GM21526 (cell line): ENCODE results near the gene RBFOX1.

Experiments used
- ATAC-seq: cut with Tn5 transposase; IDR thresholded peaks from one replicate; pipeline ENCODE4 v1.9.1; 2021; ENCODE audit warnings: moderate library complexity; ENCODE audit not compliant: unreplicated experiment, low FRiP score

RBFOX1 gene

DNA sequence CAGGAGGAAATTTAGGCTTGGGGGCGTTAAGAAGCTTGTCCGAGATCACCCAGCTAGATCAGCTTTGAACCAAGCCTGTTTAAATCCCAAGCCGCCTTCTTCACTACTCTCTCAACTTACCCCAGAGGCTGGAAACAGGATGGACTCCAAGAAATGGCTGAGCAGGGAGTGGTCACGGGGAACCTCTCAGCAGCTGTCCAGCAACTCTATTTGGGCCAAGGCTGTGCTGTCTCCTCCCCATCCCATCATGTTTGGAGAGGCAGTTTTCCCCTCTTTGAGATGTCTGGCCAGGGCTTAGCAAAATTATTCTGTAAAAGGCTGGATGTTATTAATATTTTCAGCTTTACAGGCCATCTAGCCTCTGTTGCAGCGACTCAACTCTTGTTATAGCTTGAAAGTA lies 305.7 kb downstream of the RBFOX1 start:
- no peak for ATAC-seq

DNA sequence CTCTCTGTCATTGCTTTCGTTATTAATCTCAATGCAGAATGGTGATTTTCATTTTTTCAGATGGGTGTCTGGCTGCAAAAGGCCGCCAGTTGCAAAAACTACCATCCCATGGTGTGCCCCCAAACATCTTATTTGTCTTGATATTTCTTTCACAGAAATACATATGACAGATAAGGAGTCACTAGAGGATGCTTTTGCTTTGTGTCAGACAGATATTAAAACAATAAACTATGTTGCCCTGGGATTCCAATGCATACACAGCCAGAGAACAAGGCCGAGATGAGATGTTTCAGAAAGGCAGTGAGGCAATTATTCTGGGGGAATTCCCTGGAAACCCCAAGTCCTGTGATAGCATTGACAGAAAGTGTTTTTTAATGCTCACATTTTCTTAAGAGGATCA lies 307.7 kb downstream of the RBFOX1 start:
- no peak for ATAC-seq

DNA sequence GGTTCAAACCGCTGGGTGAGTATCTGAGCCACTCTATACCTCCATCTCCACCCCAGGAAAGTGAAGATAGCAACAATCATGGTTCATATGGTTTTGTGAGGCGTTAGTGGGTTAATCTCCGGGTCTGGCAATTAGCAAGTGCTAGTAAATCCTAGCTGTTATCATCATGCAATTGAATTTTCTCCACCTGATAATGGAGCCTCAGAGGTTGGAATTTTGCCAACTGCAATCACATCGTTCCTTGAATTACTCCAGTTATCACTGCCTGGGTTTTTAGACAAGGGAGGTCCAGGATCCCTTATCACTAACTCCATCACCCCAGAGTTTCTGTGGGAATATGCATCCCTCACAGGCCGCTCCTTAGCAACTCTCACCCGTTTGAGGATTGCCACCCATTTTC lies 311.5 kb downstream of the RBFOX1 start:
- ATAC-seq: no peak

DNA sequence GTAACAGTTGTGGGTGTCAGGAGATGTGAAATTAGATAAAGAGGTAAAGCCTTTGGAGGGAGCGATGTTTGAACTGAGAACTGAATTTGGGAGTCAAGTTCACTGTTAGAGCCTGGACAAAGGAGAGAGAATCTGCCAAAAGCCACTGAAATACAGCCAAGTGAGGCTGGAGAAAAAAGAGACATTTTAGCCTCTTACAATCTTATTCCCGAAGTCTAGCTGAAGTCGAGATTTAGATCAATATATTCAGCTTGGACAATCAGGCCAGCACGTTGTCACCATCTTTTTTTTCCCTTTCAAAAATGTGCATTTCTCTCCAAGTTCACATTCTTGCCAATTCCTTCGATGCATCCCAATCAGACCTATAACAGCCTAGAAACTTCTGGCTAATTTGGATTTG lies 312.2 kb downstream of the RBFOX1 start:
- no peak for ATAC-seq

GRCh38 chr16:7646821-7647500 lies 314.3 kb downstream of the RBFOX1 start:
- no peak for ATAC-seq

DNA sequence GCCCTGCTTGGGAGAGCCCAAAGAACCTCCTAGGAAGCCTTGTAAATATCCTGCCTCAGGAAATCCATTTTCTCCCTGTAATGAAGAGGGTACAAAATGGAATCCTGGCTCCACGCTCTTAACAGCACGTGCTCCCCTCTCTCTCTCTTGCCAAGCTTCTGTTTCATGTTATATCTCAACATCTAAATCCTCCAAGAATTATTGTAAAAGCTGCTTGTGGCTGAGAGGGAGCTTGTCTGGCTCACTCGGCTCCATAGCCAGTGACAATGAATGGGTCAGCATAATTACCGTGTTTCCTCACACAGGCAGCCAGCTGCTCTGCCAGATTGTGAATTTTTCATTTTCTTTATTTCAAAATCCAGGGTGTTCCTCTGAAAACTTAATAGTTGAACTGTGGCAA lies 317.8 kb downstream of the RBFOX1 start:
- ATAC-seq: no peak

DNA sequence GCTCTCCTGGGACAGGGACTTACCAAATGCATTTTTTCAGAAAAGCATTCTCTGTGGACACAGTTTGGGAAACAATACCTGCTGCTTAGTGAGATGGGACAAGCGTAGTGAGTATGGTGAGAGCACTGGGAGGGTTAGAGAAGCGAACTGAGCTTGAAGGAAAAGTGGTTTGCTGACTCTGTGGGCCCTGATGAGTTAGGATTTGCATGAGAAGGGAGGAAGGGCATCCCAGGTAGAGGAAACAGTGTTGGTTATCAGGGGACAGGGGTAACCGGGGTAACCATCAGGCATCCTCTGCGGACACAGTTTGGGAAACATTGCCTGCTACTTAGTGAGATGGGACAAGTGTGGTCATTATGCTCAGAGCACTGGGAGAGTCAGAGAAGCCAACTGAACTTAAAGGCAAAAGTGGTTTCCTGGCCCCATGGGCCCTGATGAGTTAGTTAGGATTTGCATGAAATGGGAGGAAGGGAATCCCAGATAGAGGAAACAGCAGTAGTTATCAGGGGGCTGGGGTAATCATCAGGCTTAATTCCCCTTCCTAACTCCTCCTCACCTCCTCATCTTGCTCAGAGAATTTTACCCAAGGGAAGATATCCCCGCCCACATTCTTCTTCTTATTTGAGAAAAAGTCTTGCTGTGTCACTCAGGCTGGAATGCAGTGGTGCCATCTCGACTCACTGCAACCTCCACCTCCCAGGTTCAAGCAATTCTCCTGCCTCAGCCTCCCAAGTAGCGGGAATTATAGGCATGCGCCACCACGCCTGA lies 319.3 kb downstream of the RBFOX1 start:
- ATAC-seq: no peak

DNA sequence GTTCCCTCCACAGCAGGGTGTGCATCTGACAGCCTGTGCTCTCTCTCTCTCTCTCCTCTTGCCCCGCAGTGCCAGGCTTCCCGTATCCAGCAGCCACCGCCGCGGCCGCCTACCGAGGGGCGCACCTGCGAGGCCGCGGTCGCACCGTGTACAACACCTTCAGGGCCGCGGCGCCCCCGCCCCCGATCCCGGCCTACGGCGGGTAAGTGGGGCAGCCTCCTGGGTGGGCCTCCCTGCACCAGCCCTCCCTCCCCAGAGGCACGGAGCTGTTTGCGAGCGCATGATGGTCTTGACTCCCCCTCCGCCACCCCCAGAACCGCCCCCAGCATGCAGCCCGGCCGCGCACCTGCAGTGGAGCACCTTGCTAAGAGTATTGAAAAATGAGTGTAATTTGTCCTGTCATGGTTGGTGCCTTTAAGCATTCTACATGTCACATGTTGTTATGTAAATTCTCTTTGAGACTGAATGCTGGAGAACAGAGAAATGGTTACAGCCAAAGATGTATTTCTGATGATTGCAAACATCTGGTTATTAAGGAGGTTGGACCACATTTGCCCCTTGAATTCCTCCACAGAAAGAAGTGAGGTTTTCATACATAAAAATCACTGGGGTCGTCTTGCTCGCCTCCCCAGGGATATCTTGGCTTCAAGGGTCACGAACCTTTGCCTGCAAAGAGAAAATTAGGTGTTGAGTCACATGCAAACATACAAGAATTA lies 321.3 kb downstream of the RBFOX1 start:
- ATAC-seq: no peak

DNA sequence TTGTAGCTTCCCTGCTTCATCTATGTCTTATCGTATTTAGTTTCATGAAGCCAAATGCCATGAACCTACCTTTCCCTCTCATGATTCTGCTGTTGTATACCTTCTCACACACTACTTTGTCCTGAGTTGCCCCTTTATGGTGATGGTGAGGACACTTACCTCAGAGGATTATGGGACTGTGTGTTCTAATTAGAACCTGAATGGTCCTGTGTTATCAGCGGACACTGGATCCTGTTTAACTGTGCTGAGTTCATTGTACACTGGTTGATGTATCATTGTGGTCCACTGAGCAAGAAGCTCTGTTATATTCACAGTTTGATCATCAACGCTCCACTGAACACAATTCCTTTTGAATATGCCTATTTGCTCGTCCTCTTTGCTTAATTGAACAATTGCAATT lies 343.0 kb downstream of the RBFOX1 start:
- ATAC-seq: no peak

DNA sequence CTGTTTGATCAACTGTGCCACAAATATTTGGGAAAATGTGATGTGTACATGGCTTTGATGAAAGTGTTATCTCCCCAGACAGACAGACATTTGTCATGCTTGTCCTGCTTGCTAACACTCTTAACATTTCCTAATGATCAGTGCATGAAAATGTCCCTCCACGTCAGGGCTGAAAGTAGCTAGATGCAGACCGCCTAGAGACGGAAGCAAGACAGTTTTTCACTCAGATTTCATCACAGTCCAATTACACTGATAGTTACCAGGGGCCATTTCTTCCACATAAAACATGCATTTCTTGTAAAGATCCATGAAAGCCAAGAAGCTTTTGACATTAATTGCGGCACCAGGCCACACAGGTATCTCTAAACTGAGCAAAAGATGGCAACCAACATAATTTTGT lies 347.7 kb downstream of the RBFOX1 start:
- no peak for ATAC-seq

- no peak for ATAC-seq
Measured at GRCh38 chr16:7688811-7689210, 356.2 kb downstream of the RBFOX1 start.

GRCh38 chr16:7689234-7689633 lies 356.6 kb downstream of the RBFOX1 start:
- ATAC-seq: no peak

- no peak for ATAC-seq
Measured at GRCh38 chr16:7691533-7691932, 358.9 kb downstream of the RBFOX1 start.

- ATAC-seq: no peak
Measured at GRCh38 chr16:7703672-7704071, 371.0 kb downstream of the RBFOX1 start.

DNA sequence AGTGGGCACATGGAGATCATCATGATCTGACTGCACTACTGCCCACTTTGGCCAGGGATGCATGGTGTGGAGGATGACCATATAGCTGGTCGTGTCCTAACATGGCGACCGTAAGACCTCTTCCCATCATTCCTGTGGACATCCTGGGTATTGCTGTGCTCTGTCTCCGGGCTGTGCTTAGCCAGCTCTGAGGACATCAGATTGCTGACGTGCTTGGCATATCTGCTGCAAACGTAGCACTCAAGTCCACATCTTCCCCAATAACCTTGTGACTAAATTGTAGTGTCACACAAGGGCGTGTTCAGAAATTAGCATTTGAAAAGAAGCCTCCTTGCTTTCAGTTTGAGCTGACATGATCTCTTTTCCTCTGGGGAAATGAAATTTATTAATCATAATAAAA lies 373.2 kb downstream of the RBFOX1 start:
- ATAC-seq: no peak

DNA sequence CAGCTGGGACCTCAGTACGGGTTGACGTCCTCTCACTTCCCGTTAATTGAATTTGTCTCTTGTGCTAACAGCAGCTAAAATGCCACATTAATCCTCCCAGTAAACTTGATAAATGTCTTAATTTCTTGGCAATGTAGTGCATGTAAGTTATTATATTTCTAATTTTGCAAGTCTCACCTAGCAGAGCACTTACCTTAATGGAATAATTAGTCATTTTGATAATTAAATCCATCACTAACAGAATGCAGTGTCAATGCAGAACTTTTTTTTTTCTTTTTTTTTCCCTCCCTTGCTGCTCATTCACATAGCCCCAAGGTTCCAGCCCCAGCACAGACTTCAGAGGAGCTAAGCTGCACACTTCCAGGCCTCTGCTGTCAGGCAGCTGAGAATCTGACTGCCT lies 376.5 kb downstream of the RBFOX1 start:
- ATAC-seq: no peak

DNA sequence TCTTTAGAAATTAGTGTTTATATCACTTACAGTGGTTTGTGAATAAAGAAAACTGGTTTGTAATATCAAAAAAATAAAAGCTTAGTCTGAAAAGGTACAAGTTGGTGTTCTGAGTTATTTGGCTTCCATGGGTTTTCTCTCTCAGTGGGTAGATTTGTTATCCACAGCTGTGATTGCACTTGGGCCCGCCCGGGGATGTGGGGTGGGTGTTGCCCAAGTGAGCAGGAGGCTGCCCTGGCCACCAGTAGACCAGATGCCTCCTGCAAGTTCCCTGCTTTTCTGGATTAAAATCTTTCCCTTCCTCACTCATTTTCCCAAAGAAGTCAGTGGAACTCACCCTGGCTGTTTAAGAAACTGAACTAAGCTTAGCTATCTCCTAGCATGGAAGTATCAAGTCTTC lies 380.6 kb downstream of the RBFOX1 start:
- ATAC-seq: no peak

GRCh38 chr16:7714775-7715174 lies 382.1 kb downstream of the RBFOX1 start:
- ATAC-seq: no peak

DNA sequence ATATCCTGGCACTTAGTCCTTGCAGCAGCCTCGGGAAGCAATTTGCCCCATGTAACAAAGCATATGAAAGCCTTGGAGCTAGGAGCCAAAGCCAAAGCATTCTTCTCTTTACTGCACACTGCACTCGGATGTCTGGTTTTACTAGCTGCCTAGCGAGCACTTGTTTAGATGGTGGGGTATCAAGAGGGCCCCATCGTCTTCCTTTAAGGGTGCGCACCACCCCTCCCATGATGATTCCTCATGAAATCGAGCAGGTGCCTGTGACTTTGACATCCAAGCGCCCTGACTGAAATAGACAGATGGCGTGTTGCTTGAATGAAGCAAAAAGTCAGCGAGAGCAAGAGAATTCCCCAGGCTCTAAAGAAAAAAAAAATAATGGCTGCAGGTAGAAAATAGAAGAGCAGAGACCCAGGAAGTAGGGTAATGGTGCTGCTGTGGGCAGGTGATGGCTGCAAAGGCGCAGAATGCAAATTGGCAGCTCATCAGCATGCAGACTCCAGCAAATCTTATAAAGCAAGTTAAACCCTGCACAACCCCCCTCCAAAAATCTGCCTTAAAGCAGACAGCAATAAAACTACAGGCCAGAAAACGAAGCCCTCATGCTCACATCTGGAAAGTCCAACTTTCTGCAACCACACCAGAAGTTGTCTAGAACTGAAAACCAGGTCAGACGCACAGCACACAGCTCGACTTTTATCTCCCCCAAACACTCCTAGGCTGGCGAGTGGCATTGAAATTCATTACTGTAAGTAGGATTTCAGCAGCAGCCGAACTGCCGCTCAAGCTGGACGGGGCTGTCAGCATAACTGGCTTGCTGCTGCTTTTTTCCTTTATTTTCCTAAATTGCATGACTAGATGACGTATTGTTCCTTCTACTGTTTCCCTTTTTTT lies 384.3 kb downstream of the RBFOX1 start:
- ATAC-seq: no peak

DNA sequence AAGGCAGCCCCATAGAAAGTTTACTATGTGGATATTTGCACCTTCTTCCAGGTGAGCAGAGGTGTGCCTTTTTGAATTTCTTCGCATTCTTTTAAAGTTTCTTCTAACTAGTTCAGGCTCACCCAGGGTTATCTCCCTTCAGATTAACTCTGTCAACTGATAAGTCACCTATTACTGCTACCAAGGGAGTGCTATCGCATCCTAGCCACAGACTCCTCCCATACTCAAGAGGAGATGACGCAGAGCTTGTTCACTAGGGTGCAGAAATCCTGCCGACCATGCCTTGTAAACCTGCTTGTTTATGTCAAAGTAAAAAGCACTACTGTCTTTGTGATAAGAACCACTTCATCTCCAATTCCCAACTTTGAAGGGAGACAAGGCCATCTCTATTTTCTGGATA lies 390.1 kb downstream of the RBFOX1 start:
- ATAC-seq: no peak

GRCh38 chr16:7731141-7731540 lies 398.5 kb downstream of the RBFOX1 start:
- no peak for ATAC-seq
